8988T (cell line): ENCODE measurements around the gene MTUS2.

Experiments
- DNase-seq: peaks from one replicate; pipeline ENCODE4 v3.0.0; 2011

Gene MTUS2

DNA sequence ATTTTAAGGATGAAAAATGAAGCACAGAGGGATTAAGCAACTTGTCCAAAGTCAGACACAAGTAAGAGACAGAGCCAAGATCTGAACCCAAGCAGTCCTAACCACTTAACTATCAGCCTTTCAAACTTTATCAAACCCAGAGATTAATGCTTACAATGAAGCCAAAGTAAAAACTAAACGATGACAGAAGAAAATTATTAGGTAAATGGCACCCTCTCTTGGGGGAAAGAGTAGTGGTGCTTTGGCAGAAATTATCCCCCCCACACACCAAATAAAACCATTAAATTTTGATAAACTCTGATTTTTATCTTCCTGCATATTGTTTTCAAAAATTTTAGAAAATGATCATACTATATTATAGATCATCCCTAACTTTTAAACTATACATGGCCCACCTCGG is 446.1 kb downstream of the MTUS2 start:
- DNase-seq, result no peak

- no peak for DNase-seq
Measured at GRCh38 chr13:29266756-29267733, 446.9 kb downstream of the MTUS2 start.

- DNase-seq, result no peak
Measured at GRCh38 chr13:29270271-29270985, 450.3 kb downstream of the MTUS2 start.

- DNase-seq, result no peak
Measured at GRCh38 chr13:29271606-29272005, 451.5 kb downstream of the MTUS2 start.

DNA sequence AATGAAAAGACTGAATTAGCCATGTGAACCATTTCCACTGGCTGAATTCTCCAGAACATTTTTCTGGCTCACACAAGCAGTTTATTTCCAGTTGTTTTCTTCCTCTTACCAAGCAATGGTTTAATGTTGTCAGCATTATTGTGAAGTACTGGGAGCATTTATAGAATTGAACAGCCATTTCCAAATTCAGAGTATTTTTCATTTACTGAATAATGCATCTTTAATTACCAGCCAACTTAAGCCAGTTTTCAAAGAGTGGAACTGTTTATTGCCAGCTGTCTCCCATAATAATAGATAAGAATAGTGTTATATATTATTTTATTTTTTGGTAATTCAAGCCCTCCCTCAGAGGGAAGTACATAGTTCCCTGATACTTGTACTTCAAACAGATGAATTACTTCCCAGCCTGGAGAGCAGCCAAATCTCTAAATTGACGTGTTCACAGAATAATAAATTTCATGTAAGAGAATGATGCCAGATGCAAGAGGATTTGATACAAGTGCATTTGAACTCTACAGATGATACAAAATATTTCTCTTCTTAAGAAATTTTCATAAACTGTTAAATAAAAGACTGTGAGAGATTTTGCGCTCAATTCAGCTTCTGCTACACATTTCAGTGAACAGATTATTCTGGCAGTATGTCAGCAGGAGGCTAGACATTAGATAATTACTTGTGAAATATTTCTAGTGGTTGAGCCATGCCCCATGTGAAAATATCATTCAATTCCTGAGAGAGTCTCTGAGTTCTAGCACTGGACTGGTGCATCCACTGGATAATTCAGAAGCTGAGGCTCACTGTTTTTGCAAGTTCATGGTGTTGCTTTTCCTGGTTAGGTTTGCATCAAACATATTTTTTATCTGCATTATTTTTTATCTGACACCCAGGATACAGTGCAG is 459.5 kb downstream of the MTUS2 start:
- DNase-seq, result no peak

DNA sequence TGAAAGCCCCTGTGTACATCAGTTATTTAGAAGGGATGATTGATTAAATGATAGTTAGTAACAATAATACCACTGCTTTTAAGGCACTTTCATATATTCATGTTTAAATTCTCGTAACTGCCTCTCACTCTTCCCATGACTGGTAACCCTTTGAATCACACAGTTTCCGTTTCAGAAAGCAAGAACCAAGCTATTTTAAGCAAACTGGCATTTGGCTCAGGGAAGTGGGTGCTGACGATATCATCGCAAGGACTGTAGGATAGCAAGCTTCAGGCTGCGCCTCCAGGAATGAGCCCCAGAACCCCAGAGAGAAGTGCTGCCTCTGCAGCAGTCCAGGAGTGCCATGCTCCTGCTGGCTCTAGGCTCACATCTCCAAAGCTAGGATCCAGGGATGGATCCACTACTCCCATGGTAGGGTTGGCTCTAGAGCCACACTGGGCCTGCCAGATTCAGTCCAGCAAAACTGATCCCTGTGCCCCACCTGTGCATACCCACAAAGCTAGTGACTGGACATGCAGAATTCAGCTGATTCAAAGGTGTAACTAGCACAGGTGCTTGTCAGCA is 461.9 kb downstream of the MTUS2 start:
- DNase-seq, result no peak

GRCh38 chr13:29284726-29285125 is 464.6 kb downstream of the MTUS2 start:
- DNase-seq, result no peak

- DNase-seq, result no peak
Measured at GRCh38 chr13:29287237-29287636, 467.1 kb downstream of the MTUS2 start.

GRCh38 chr13:29292045-29292444 is 471.9 kb downstream of the MTUS2 start:
- no peak for DNase-seq

DNA sequence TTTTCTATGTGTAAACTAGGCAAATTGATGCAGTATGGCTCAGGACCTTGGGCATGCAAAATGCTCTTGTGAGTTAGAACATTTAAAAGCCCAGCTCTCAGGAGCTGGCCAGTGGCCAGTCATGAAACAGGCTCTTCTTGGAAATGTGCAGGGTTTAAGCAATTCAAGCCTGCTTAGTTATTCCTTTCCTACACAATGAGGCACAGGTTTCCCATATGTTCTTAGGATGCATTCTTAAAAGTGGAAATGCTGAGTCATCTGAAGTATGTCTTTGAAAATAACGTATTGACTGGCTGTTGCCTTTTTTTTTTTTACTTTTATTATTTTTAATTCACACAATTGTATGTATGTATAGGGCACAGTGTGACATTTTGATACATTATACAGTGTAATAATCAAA is 474.7 kb downstream of the MTUS2 start:
- DNase-seq, result no peak

GRCh38 chr13:29301027-29301426 is 480.9 kb downstream of the MTUS2 start:
- no peak for DNase-seq

- DNase-seq, result no peak
Measured at GRCh38 chr13:29304148-29304547, 484.0 kb downstream of the MTUS2 start.

GRCh38 chr13:29310806-29311205 is 490.7 kb downstream of the MTUS2 start:
- DNase-seq, result no peak

- no peak for DNase-seq
Measured at GRCh38 chr13:29315847-29316246, 495.7 kb downstream of the MTUS2 start.

DNA sequence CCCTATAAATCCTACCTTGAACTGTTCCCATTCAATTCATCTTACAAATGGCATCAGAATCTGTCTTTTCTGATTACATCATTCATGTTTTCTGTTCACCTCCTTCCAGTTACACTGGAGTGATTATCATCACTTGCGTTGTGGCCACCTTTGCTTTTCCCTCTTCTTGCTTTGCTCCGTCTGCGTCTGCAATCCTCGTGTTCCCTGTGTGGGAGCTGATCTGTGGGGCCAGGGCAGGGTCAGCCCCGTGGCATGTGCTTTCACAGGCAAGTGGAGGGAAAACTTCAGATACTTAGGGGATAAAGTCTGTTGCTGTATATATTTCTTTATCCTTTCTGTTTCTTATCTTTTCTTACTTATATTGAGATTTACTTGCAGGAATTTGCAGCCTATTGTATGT is 497.7 kb downstream of the MTUS2 start:
- no peak for DNase-seq

- DNase-seq, result no peak
Measured at GRCh38 chr13:29318741-29319140, 498.6 kb downstream of the MTUS2 start.

GRCh38 chr13:29319451-29319850 is 499.3 kb downstream of the MTUS2 start:
- DNase-seq, result no peak

DNA sequence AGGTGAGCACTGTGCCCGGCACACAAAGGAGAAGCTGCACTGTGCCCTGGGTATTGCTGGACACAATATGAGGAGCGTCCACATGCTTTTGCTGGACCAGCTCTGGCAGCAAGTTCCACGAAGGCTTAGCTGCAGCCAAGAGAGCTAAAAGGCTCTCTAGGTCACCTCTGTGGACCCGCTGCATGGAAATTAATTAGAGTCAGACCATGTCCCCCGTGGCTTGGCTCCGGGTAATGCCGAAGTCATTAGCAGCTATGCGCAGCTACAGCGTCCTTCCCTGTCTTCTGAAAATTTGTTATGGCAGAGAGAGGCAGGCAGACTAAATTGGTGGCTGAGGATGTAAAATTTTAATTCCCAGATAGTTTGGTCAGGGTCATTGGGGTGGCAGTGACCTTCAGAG is 503.8 kb downstream of the MTUS2 start:
- no peak for DNase-seq

DNA sequence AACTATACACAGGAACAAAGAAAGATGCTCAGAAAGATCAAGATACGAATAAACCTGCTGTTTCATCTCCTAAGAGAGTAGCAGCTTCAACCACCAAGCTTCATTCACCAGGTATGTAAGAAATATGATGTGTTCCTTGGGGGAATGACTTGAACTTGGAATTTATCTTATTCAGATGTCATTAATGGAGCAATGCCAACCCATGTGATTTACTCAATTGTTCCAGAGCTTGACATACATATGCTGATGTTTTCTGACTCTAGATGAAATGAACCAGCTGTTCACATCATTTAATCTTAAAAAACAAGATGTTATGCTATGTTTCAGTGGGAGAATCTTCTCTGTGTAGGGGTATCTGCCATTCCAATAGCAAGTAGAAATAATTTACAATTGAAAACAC is 504.5 kb downstream of the MTUS2 start:
- no peak for DNase-seq

DNA sequence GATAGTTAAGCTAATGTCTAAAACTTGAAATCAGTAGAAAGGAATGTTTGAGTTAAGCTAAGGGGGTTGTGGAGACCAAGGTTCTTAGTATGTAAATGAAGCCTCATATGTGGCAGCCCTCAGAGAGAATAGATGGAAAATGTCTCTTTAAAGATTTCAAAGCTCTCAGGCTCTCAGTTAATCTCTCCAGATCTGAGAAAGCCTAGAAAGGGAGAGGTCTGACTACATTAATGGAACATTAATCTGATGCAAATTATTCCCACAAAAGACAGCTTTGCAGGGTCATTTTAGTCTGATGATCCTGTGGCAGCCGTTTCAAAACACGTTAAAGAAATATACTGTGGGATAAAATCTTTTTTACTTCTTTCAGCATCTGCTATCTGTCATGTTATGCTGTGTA is 508.4 kb downstream of the MTUS2 start:
- DNase-seq, result no peak

DNA sequence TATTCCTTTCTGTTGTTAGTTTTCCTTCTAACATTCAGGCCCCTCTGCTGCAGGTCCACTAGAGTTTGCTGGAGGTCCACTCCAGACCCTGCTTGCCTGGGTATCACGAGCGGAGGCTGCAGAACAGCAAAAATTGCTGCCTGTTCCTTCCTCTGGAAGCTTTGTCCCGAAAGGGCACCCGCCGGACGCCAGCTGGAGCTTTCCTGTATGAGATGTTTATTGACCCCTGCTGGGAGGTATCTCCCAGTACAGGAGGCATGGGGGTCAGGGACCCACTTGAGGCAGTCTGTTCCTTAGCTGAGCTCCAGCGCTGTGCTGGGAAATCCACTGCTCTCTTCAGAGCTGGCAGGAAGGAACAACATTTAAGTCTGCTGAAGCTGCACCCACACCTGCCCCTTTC is 516.2 kb downstream of the MTUS2 start:
- no peak for DNase-seq

DNA sequence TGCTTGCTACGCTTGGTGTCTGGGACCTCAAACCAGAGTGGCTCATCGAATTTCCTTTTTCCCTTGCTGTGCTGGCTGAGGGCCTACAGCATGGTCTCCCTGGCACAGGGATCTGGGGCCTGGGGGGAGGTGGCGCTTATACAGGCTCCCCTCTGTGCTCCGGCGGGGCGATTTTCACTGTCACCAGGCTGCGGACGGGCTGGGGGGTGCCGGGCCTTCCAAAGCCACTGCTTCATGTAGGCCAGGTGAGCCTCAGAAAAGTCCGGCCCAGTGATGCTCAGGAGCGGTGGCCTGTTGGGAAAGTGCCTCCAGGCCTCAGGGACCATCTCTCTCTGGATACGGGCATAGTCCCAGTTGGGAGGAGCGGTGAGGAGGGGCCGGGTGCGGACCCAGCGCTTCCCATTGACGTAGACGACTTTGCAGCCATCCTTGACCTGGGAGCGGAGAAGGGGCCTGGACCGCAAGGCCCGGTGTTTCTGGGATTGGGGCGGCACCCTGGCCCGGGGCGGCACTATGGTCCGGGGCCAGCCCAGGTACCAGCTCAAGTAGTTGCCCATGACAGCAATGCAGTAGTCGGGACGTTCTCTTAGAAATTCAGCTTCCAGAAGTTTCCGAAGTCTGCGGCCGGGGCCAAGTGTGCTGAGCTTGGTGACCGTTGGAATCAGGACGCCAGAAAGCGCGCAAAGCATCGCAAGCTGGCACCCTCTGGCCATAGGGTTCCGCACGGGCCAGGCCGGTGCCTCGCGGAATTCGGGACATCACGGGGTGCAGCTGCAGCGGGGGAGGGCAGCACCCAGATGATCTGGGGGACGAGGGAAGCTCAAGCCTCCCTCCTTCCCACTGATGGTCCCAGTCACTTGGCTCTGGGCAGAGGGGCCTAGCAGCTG is 519.5 kb downstream of the MTUS2 start:
- DNase-seq, result no peak
